Measurements from ENCODE around the gene SORBS2.

- no peak for TF ChIP-seq CTCF (IDR thresholded peaks at IDR 0.05)
- no peak for TF ChIP-seq POLR2A (IDR thresholded peaks at IDR 0.05)
- no peak for TF ChIP-seq EP300 (IDR thresholded peaks at IDR 0.05)
- peak; percentile 79 for TF ChIP-seq POLR2AphosphoS5 (IDR thresholded peaks at IDR 0.05)
Observed at GRCh38 chr4:185542626-185543315, 269.2 kb downstream of the SORBS2 start.

Data from gastroesophageal sphincter (tissue), 3 donors.